ENCODE data around the gene ZNF219.
"Not testable (repeated sequence)": the region's sequence is repeated elsewhere in the genome, so short reads cannot be mapped to it uniquely, and the experiment has no call there.

ZNF219 gene

DNA sequence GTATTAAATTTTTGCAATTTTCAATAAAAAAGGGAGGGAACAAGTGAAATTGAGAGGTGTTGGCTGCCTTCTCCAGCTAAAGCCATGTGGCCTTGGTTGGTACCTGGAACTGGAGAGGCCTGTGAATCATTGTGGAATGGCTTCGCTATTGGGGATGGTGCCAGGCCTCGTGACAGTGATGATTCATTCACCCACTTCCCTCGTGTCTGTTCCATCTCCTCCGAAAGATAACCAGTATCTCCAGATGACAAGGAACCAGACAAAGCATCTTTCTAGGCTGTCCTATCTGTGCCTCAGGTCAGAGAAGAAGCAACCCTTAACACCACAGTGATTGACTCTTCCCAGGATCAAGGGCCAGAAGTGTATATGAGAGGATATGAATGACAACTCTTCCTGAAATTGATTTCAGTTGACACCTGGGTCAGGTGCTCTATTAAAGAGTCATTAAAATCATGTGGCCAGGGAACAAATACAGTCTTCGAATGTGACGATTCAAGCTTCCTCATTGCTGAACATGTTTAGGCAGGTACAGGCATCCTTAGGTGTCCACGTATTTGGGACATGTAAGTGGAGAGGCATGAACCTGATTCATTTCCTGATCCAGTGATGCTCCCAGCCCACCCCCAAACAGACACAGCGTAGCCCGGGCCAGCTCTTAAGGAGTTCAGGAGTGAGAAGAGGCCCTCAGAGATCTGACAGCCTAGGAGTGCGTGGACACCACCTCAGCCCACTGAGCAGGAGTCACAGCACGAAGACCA is 56.6 kb downstream of the ZNF219 start, which contains the start of gene RNASE7:
Gene RNASE7, plus strand, starts transcription at position 687 of the 758 bp plus-strand sequence. CDS start 631 bp downstream, outside the sequence.
- no peak for DNase-seq

DNA sequence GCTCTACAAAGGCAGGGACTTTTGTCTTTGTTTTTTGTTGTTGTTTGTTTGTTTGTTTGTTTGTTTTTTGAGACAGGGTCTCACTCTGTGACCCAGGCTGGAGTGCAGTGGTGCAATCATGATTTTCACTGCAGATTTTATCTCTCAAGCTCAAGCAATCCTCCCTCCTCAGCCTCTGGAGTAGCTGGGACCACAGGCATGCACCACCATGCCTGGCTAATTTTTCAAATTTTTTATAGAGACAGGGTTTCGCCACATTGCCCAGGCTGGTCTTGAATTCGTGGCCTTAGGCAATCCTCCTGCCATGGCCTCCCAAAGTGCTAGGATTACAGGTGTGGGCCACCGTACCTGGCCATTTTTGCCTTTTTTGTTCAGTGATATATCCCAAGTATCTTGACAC is 57.5 kb downstream of the ZNF219 start:
- not testable (repeated sequence) for DNase-seq

DNA sequence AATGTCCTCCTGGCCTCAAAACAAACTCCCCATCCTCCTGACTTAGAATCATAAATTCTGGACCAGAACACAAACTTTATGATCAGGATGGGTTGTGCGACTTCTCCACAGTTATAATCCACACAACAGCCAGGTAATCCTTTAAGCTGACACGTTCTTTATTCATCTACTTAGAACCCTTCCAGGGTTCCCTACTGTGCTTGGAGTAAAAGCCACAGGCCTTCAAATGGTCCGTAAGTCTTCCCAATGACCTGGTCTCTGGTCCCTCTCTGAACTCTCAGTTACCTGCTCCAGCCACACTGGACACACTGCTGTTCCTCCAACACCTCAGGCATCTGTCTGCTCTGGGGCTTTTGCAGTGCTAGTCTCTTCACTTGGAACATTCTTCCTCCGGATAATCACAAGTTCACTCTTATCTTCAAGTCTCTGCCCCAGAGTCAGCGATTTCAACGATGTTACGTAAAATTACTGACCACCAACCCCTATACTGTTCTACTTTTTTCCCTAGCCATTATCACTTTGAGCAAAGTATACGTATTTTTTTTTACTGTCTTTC is 58.0 kb downstream of the ZNF219 start:
- DNase-seq = no peak

Data from right hindlimb (tissue), 1 donor.